A549 (cell line): ENCODE measurements around the gene UVRAG. TPM values are rescaled to one million over a fixed set of nuclear protein-coding genes. Genes with fewer than 3 reads are reported as not detected.

Experiments used
- ATAC-seq, 2 experiments: fragments of 200-7000 bp in 1 of 2; fragments of >200 bp in 1 of 2; cut with Nextera tagmentation in 1 of 2; cut with Tn5 transposase in 1 of 2; 3 replicates each; pipeline versions ENCODE4 v1.8.0 to v1.9.1; 2018 to 2020; ENCODE audit warnings: mild to moderate bottlenecking in 1 of 2, moderate library complexity in 1 of 2
- CTCF ChIA-PET: fragments of 300-600 bp; sonication (Branson Sonifier 250); formaldehyde crosslinking; extraction: SDS; loops from one replicate; lab custom pipeline; 2021; ENCODE audit warnings: antibody characterized with exemption, inconsistent platforms; lab: Yijun Ruan, JAX
- POLR2A ChIA-PET: fragments of 350-600 bp; formaldehyde crosslinking; extraction: SDS; loops from one replicate; lab custom pipeline; 2021; ENCODE audit warnings: antibody characterized with exemption, inconsistent platforms; lab: Yijun Ruan, JAX
- DNase-seq, 2 experiments: peaks; one replicate each; pipeline versions ENCODE4 v3.0.0 to v3.0.0-alpha.2; 2011 to 2016; ENCODE audit warnings: low read depth in 1 of 2, low spot score in 1 of 2
- FAIRE-seq: peaks from 2 replicates; lab custom pipeline; 2011; peaks lifted over from hg19 to GRCh38; lab: Jason Lieb, UNC
- H3K27ac ChIP-seq, 2 experiments: fragments of >200 bp; sonication (Bioruptor Twin); formaldehyde crosslinking; 3 replicates each; pipeline ENCODE4 v1.5.1; 2016 to 2017
- H3K4me1 ChIP-seq: fragments of >200 bp; sonication (Bioruptor Twin); formaldehyde crosslinking; 3 replicates; pipeline ENCODE4 v1.6.1; 2016
- H3K4me2 ChIP-seq: fragments of >200 bp; sonication (Bioruptor Twin); formaldehyde crosslinking; 3 replicates; pipeline ENCODE4 v1.6.1; 2016
- H3K4me3 ChIP-seq: fragments of >200 bp; sonication (Bioruptor Twin); formaldehyde crosslinking; 3 replicates; pipeline ENCODE4 v1.5.1; 2016
- H3K9me3 ChIP-seq: fragments of >200 bp; sonication (Bioruptor Twin); formaldehyde crosslinking; 3 replicates; pipeline ENCODE4 v1.6.1; 2016
- CBX8 ChIP-seq: fragments of 200-600 bp; sonication (generic); IDR thresholded peaks from 2 replicates; pipeline ENCODE4 v1.6.1; 2016
- CEBPB ChIP-seq, 2 experiments: fragments of >200 bp in 1 of 2; sonication (Bioruptor Twin) in 1 of 2; formaldehyde crosslinking in 1 of 2; IDR thresholded peaks; 2 replicates each; pipeline ENCODE4 v1.6.1; 2012 to 2016
- CHD2 ChIP-seq: fragments of 150-350 bp; IDR thresholded peaks from 2 replicates; pipeline ENCODE4 v1.6.1; 2014; ENCODE audit warnings: low read length; ENCODE audit not compliant: partially characterized antibody
- CHD4 ChIP-seq: fragments of 200-600 bp; sonication (generic); IDR thresholded peaks from 2 replicates; pipeline ENCODE4 v1.6.1; 2016; ENCODE audit warnings: antibody characterized with exemption, mild to moderate bottlenecking, borderline replicate concordance
- E2F6 ChIP-seq: IDR thresholded peaks from 2 replicates; pipeline ENCODE4 v1.6.1; 2012; ENCODE audit warnings: low read depth, borderline replicate concordance
- FOSB ChIP-seq: fragments of 250-450 bp; sonication (Bioruptor Pico); IDR thresholded peaks from 2 replicates; pipeline ENCODE4 v1.5.0; 2020; ENCODE audit warnings: mild to moderate bottlenecking, moderate library complexity
- GATA3 ChIP-seq: IDR thresholded peaks from 2 replicates; pipeline ENCODE4 v1.6.1; 2012; ENCODE audit warnings: borderline replicate concordance
- HOXA7 ChIP-seq: fragments of 250-450 bp; sonication (Bioruptor Pico); IDR thresholded peaks from 2 replicates; pipeline ENCODE4 v1.5.0; 2020; ENCODE audit warnings: mild to moderate bottlenecking, moderate library complexity
- JUN ChIP-seq, 2 experiments: fragments of >200 bp; sonication (Bioruptor Twin); formaldehyde crosslinking; IDR thresholded peaks; 2 replicates in 1 of 2; 3 replicates in 1 of 2; pipeline ENCODE4 v1.6.1; 2016 to 2017
- KDM1A ChIP-seq: fragments of 200-600 bp; sonication (generic); IDR thresholded peaks from 2 replicates; pipeline ENCODE4 v1.6.1; 2016; ENCODE audit warnings: low read depth, mild to moderate bottlenecking
- MAFK ChIP-seq: fragments of 450-650 bp; IDR thresholded peaks from 2 replicates; pipeline ENCODE4 v1.6.1; 2014; ENCODE audit not compliant: partially characterized antibody
- POLR2AphosphoS2 ChIP-seq: conservative IDR thresholded peaks from 2 replicates; pipeline ENCODE4 v1.6.1; 2012; ENCODE audit warnings: low read length, improper control_type of control experiment, inconsistent platforms
- REST ChIP-seq: fragments of 200-600 bp; sonication (generic); IDR thresholded peaks from 2 replicates; pipeline ENCODE4 v1.6.1; 2016; ENCODE audit warnings: antibody characterized with exemption, mild to moderate bottlenecking, moderate library complexity
- RFX5 ChIP-seq: fragments of 450-650 bp; IDR thresholded peaks from 2 replicates; pipeline ENCODE4 v1.7.1; 2014; ENCODE audit warnings: antibody characterized with exemption, mild to moderate bottlenecking, moderate library complexity
- TP53 ChIP-seq: fragments of 250-450 bp; sonication (Bioruptor Pico); IDR thresholded peaks from 2 replicates; pipeline ENCODE4 v1.5.0; 2021; ENCODE audit warnings: mild to moderate bottlenecking, moderate library complexity
- ZNF302 ChIP-seq: fragments of 250-450 bp; sonication (Bioruptor Pico); IDR thresholded peaks from 2 replicates; pipeline ENCODE4 v1.9.0; 2021; ENCODE audit warnings: inconsistent platforms, mild to moderate bottlenecking, moderate library complexity
- WGBS: methylation state at CpG from one replicate; pipeline ENCODE4 v1.1.6; 2017; ENCODE audit errors: missing lambda C conversion rate; 5-methylcytosine and 5-hydroxymethylcytosine counted together
- polyA plus RNA-seq, 4 experiments: library from polyadenylated mRNA; depleted of rRNA in 3 of 4; stranded (reverse); fragments of >200 nt; fragmentation: RNase III in 1 of 4; extraction: RNeasy Plus Mini Kit Qiagen cat#74134 plus additional on column Dnase treatment in 1 of 4; gene quantifications; 2 replicates in 3 of 4; 3 replicates in 1 of 4; pipeline ENCODE4 v1.2.3, GENCODE V29; 2011 to 2017
- TF ChIP-seq, protein P1 (sequence below): fragments of >200 bp; sonication (Bioruptor Twin); formaldehyde crosslinking; IDR thresholded peaks from 3 replicates; pipeline ENCODE4 v1.6.1; 2016
- TF ChIP-seq, protein P2 (sequence below): IDR thresholded peaks from 2 replicates; pipeline ENCODE4 v1.6.1; 2012
- TF ChIP-seq, protein P3 (sequence below): fragments of >200 bp; sonication (Bioruptor Twin); formaldehyde crosslinking; IDR thresholded peaks from 2 replicates; pipeline ENCODE4 v1.6.1; 2016

The UVRAG gene
- polyA plus RNA-seq, 2 of the 4 experiments (the other 2 are of a cell fraction) = 6.1 to 14.1 TPM

- TF ChIP-seq HOXA7 (CRISPR knock-in tag) (no peak), CHD2 (no peak), REST (no peak), GATA3 (no peak), E2F6 (no peak)
- TF ChIP-seq, all 56 proteins: peak for 0
These were observed 125.9 kb downstream of the UVRAG start (continued) for GRCh38 chr11:75940911-75941310.

DNA sequence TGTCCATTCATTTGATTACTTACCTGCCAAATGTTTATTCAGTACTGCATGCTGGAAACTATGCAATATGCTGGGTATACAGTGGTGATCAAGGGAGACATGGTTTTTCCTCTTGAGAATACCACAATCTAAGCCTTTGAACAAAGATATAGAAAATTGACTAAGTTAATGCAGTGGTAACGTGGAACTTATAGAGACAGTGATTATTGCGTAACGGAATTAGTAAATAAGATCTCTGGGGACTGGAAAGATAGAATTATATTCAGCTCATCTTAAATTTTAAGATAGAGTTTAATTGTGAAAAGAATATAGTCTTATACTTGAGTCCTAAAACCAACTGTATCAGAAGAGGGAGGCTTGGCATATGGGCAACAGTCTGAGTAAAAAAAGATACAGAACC lies 129.5 kb downstream of the UVRAG start:
- TF ChIP-seq CHD4 (no peak), FOSB (CRISPR knock-in tag) (no peak), CEBPB (IDR thresholded peaks at IDR 0.05) (peak in 1 of 2 experiments; percentile 39; a peak in 2 of 4 replicates)
- TF ChIP-seq, all 56 proteins: peak for 1
- 94% methylated on average over 3 of the region's 3 CpGs for WGBS
- Histone ChIP-seq H3K4me2 (no peak overlapping the region), H3K4me3 (no peak overlapping the region), H3K27ac (no peak overlapping the region), H3K4me1 (no peaks in the 10 kb centered on the region), H3K9me3 (no peaks in the 10 kb centered on the region)
- ChIA-PET POLR2A (no interaction called here), CTCF (no interaction called here)
- FAIRE-seq (no peak), ATAC-seq (no peak), DNase-seq (no peak)

DNA sequence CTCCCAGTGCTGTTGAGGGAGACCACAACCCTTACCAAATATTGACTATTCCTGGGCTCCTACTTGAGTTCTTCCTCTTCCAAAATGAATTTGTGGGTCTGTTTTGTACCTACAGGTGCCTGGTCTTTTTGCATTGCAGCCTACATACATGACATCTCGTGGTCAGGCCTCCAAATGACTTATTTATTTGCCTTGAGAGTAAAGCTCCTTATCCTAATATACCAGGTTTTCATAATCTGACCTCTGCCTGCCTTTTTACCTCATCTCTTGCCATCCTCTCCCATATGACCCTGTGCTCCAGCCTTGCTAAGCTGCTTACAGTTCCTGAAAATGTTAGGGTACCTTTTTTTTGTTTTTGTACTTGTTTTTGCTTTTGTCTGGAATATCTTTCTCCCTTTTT lies 130.4 kb downstream of the UVRAG start:
- DNase-seq (no peak), ATAC-seq (no peak), FAIRE-seq (no peak)
- ChIA-PET POLR2A (no interaction called here), CTCF (no interaction called here)
- TF ChIP-seq CBX8 (no peak), GATA3 (no peak)
- Histone ChIP-seq H3K9me3 (no peaks in the 10 kb centered on the region), H3K27ac (no peak overlapping the region), H3K4me3 (no peak overlapping the region), H3K4me2 (no peak overlapping the region), H3K4me1 (no peaks in the 10 kb centered on the region)
- 77% methylated on average over 1 of the region's 1 CpG for WGBS

DNA sequence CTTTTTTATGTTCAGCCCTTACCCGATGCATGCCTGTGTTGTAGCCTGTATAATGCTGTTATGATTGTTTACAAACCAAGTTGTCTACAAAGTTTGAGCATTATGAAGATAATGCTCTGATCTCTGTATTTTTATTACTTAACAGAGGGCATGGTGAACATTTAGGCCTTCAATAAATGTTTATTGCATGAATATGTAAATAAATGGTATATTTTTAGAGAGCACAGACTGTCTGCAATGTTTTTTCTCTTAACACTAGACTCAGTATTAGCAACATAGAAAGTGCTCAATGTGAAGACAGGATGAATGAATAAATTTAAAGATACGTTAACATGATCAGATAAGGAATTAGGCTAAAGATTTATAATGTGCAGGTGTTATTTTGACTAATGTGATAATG lies 130.9 kb downstream of the UVRAG start:
- ChIA-PET POLR2A (no interaction called here), CTCF (no interaction called here)
- TF ChIP-seq POLR2AphosphoS2 (no peak), TP53 (CRISPR knock-in tag) (no peak), ZNF302 (CRISPR knock-in tag) (no peak), MAFK (no peak), E2F6 (no peak), JUN (IDR thresholded peaks at IDR 0.05) (no peak), KDM1A (no peak), GATA3 (no peak), RFX5 (no peak)
- TF ChIP-seq, protein P1, sequence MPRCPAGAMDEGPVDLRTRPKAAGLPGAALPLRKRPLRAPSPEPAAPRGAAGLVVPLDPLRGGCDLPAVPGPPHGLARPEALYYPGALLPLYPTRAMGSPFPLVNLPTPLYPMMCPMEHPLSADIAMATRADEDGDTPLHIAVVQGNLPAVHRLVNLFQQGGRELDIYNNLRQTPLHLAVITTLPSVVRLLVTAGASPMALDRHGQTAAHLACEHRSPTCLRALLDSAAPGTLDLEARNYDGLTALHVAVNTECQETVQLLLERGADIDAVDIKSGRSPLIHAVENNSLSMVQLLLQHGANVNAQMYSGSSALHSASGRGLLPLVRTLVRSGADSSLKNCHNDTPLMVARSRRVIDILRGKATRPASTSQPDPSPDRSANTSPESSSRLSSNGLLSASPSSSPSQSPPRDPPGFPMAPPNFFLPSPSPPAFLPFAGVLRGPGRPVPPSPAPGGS = no peak
- TF ChIP-seq, protein P2, sequence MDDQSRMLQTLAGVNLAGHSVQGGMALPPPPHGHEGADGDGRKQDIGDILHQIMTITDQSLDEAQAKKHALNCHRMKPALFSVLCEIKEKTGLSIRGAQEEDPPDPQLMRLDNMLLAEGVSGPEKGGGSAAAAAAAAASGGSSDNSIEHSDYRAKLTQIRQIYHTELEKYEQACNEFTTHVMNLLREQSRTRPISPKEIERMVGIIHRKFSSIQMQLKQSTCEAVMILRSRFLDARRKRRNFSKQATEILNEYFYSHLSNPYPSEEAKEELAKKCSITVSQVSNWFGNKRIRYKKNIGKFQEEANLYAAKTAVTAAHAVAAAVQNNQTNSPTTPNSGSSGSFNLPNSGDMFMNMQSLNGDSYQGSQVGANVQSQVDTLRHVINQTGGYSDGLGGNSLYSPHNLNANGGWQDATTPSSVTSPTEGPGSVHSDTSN = no peak
- TF ChIP-seq, protein P3, sequence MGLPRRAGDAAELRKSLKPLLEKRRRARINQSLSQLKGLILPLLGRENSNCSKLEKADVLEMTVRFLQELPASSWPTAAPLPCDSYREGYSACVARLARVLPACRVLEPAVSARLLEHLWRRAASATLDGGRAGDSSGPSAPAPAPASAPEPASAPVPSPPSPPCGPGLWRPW = no peak
- Histone ChIP-seq H3K4me1 (no peaks in the 10 kb centered on the region), H3K9me3 (no peaks in the 10 kb centered on the region), H3K4me2 (no peak overlapping the region), H3K4me3 (no peak overlapping the region), H3K27ac (no peak overlapping the region)
- WGBS = 94% methylated on average over 2 of the region's 2 CpGs
- no peak for FAIRE-seq
- no peak for ATAC-seq
- no peak for DNase-seq
